Bronchial epithelial cell (primary cell): ENCODE measurements around the gene FSIP1. TPM values are rescaled to one million over a fixed set of nuclear protein-coding genes. Genes with fewer than 3 reads are reported as not detected.

Experiments used
- DNase-seq: peaks from one replicate; pipeline ENCODE4 v3.0.0-alpha.2; 2010; ENCODE audit warnings: low read depth
- FAIRE-seq: peaks from 2 replicates; lab custom pipeline; 2011; peaks lifted over from hg19 to GRCh38; lab: Jason Lieb, UNC
- H3K27me3 ChIP-seq: 2 replicates; pipeline ENCODE4 v1.5.1; 2011; ENCODE audit warnings: low read length; ENCODE audit not compliant: control insufficient read depth, insufficient read depth
- H3K36me3 ChIP-seq: 2 replicates; pipeline ENCODE4 v1.5.1; 2011; ENCODE audit warnings: low read length; ENCODE audit not compliant: control insufficient read depth, insufficient read depth
- H3K4me3 ChIP-seq: 2 replicates; pipeline ENCODE4 v1.5.1; 2011; ENCODE audit warnings: mild to moderate bottlenecking, low read depth, low read length, control low read depth
- CTCF ChIP-seq: IDR thresholded peaks from 2 replicates; pipeline ENCODE4 v1.5.1; 2011; ENCODE audit warnings: mild to moderate bottlenecking, moderate library complexity, low read length, control low read depth, inconsistent platforms; ENCODE audit not compliant: insufficient read depth, severe bottlenecking
- total RNA-seq: library from RNA; depleted of rRNA; stranded (reverse); fragments of >200 nt; gene quantifications from 2 replicates; pipeline ENCODE4 v1.2.1, GENCODE V29; 2014

FSIP1 gene
- total RNA-seq, 1 donor from 2014 or later, result 9.5 TPM

- DNase-seq (peak; percentile 83), FAIRE-seq (no peak)
- no peak for TF ChIP-seq CTCF
- Histone ChIP-seq H3K4me3 (no peak overlapping the region), H3K36me3 (no peaks in the 10 kb centered on the region), H3K27me3 (no peaks in the 10 kb centered on the region)
Measured at GRCh38 chr15:39556461-39556860, 226.2 kb downstream of the FSIP1 start.

DNA sequence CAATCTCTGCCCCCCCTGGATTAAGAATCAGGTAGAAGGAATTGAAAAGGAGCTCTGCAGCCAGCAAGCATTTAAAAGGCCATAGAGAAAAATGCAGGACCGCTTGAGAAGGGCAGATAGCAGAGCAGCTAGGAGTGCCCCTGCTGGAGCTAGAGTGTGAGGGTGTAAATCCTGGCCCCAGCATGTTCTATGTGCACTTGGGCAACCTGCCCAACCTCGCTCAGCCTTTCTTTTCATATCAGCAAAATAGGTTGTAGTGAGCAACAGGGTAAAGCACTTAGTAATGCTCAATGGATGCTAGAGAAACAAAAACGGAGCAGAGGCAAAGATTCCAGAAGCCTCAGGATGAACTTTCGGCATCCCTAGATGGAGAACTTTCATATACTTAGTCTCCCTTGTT lies 226.8 kb downstream of the FSIP1 start:
- FAIRE-seq, result no peak
- DNase-seq, result peak; percentile 55
- H3K27me3 ChIP-seq, result no peaks in the 10 kb centered on the region
- peak; percentile 3 for TF ChIP-seq CTCF
- H3K36me3 ChIP-seq, result no peaks in the 10 kb centered on the region
- H3K4me3 ChIP-seq, result no peak overlapping the region

DNA sequence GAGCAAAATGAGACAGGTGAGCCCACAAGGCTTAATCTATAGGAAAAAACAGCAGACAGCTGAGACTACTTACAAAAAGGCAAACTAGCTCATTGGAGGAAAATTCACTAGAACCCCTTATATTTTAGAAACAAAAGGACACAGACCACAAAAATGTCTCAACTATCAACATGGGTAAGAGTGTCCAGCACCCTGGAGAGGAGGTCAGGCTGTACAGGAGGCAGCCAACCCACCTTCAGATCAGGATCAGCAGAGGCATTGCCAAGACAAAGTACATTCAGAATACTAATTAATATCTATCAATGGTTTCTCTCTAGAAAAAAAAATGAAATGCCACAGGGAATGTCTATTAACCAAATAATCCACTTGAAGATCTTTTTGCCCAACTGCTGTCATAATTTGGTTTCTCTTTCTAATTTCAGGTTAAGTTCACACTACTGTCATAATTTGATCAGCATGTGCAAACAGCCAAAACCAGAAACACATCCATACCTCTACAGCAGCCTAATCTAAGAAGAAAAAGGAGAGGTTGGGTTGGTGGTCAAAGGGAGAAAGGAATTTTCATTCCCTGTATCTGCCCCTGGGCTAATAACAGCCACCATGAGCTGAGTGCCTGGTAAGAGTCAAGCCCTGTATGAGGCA lies 227.8 kb downstream of the FSIP1 start:
- FAIRE-seq, result no peak
- TF ChIP-seq CTCF, result no peak
- H3K36me3 ChIP-seq, result no peaks in the 10 kb centered on the region
- no peaks in the 10 kb centered on the region for H3K27me3 ChIP-seq
- H3K4me3 ChIP-seq, result no peak overlapping the region
- no peak for DNase-seq

DNA sequence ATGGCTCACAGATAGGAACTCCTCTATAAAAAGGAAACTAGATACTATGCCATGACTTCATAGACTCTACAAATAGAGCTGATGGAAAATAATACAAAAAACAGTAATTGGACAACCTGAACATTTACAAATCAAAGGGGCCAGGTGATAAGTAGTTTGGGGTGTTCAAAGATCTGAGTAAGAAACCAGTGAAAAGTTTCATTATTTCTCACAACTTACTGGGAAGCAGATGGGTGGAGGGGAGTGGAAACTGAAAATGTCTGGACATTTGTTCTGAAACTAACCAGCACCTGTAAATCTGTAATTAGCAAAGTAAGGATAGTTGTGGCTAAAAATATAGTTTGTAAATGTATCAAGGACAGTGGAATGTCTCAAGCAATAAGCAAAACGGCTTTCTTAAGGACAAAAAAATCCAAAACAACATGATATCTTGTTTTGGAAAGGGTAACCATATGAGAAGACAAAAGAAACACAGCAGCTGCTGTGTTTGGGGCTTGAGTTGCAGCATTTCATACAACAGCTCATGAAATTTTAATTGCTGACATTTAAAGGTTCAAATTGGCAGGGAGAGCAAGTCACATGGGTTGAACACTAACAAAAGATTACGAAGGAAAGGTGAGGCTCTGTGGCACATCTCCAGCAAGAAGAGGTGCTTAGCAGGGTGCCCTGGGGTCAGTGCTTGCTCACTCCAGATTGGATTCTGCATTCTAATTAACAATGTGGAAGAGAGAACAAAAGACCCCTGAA lies 228.5 kb downstream of the FSIP1 start:
- DNase-seq (peak; percentile 34), FAIRE-seq (no peak)
- Histone ChIP-seq H3K36me3 (no peaks in the 10 kb centered on the region), H3K27me3 (no peaks in the 10 kb centered on the region), H3K4me3 (no peak overlapping the region)
- TF ChIP-seq CTCF, result no peak

- H3K27me3 ChIP-seq, result no peaks in the 10 kb centered on the region
- no peaks in the 10 kb centered on the region for H3K36me3 ChIP-seq
- TF ChIP-seq CTCF, result no peak
- no peak overlapping the region for H3K4me3 ChIP-seq
- FAIRE-seq (peak; percentile 58), DNase-seq (no peak)
Measured at GRCh38 chr15:39552556-39552955, 230.1 kb downstream of the FSIP1 start.

GRCh38 chr15:39551476-39551875 lies 231.2 kb downstream of the FSIP1 start:
- no peak for TF ChIP-seq CTCF
- FAIRE-seq, result no peak
- DNase-seq, result no peak
- Histone ChIP-seq H3K4me3 (no peak overlapping the region), H3K36me3 (no peaks in the 10 kb centered on the region), H3K27me3 (no peaks in the 10 kb centered on the region)
